Peyer's patch (tissue), 4 donors: ENCODE data around the gene PRPF40A.

ENCODE experiments used
- CTCF ChIP-seq, 6 experiments: fragments of 450-650 bp in 4 of 6; fragments of 200-600 bp in 2 of 6; sonication (generic) in 1 of 6; IDR thresholded peaks; one replicate each; pipeline ENCODE4 v1.5.1; 2017 to 2019; ENCODE audit warnings: antibody characterized with exemption in 6 of 6, mild to moderate bottlenecking in 3 of 6, moderate library complexity in 1 of 6
- POLR2A ChIP-seq, 2 donors: fragments of 450-650 bp; IDR thresholded peaks; one replicate each; pipeline ENCODE4 v1.5.1; 2017; ENCODE audit warnings: antibody characterized with exemption in 2 of 2, mild to moderate bottlenecking in 2 of 2, moderate library complexity in 2 of 2

- no peak for TF ChIP-seq CTCF (IDR thresholded peaks at IDR 0.05)
- TF ChIP-seq POLR2A (IDR thresholded peaks at IDR 0.05), result no peak
Measured at GRCh38 chr2:152762202-152762601, 44.9 kb upstream of the PRPF40A start.
